GM23338 (cell line): Measurements from ENCODE around the gene ZNF507. TPM values are rescaled to one million over a fixed set of nuclear protein-coding genes. Genes with fewer than 3 reads are reported as not detected.

ENCODE experiments used
- ATAC-seq: fragments of 200-7000 bp; cut with Tn5 transposase; 3 replicates; pipeline ENCODE4 v1.9.1; 2020
- DNase-seq: peaks from one replicate; pipeline ENCODE4 v3.0.0-alpha.2; 2015; ENCODE audit warnings: low spot score
- H2AFZ ChIP-seq: fragments of 200-600 bp; sonication (generic); 2 replicates; pipeline ENCODE4 v1.8.0; 2016; ENCODE audit warnings: antibody characterized with exemption, mild to moderate bottlenecking, moderate library complexity
- H3F3A ChIP-seq: fragments of 200-600 bp; sonication (generic); replicated peaks from 2 replicates; pipeline ENCODE4 v1.8.0; 2017; ENCODE audit warnings: antibody characterized with exemption, mixed run types, low read depth
- H3K27ac ChIP-seq: fragments of 200-600 bp; sonication (generic); 2 replicates; pipeline ENCODE4 v1.6.1; 2016; ENCODE audit warnings: low read depth
- H3K27me3 ChIP-seq: fragments of 200-600 bp; sonication (generic); 2 replicates; pipeline ENCODE4 v1.8.0; 2016; ENCODE audit warnings: mild to moderate bottlenecking, mixed run types, moderate library complexity; ENCODE audit not compliant: insufficient read depth
- H3K36me3 ChIP-seq: fragments of 200-600 bp; sonication (generic); 2 replicates; pipeline ENCODE4 v1.8.0; 2016; ENCODE audit warnings: mild to moderate bottlenecking; ENCODE audit not compliant: insufficient read depth
- H3K4me1 ChIP-seq: fragments of 200-600 bp; sonication (generic); 2 replicates; pipeline ENCODE4 v1.8.0; 2016; ENCODE audit warnings: mild to moderate bottlenecking, moderate library complexity; ENCODE audit not compliant: insufficient read depth
- H3K4me2 ChIP-seq: fragments of 200-600 bp; sonication (generic); 2 replicates; pipeline ENCODE4 v1.7.1; 2017; ENCODE audit warnings: mixed run types
- H3K4me3 ChIP-seq: fragments of 200-600 bp; sonication (generic); 2 replicates; pipeline ENCODE4 v1.6.1; 2016; ENCODE audit warnings: mixed run types
- H3K79me2 ChIP-seq: fragments of 200-600 bp; sonication (generic); replicated peaks from 2 replicates; pipeline ENCODE4 v1.8.0; 2017; ENCODE audit warnings: mild to moderate bottlenecking; ENCODE audit not compliant: insufficient read depth
- H3K9me2 ChIP-seq: fragments of 200-600 bp; sonication (generic); 2 replicates; pipeline ENCODE4 v1.8.0; 2017; ENCODE audit not compliant: insufficient read depth
- H4K20me1 ChIP-seq: fragments of 200-600 bp; sonication (generic); replicated peaks from 2 replicates; pipeline ENCODE4 v1.8.0; 2017; ENCODE audit warnings: mild to moderate bottlenecking; ENCODE audit not compliant: insufficient read depth
- H3K27ac Mint-ChIP-seq: 2 replicates; pipeline ENCODE4 v1.8.0; 2020; ENCODE audit warnings: inconsistent platforms, mild to moderate bottlenecking, moderate library complexity, mixed read lengths
- H3K27me3 Mint-ChIP-seq: 3 replicates; pipeline ENCODE4 v1.8.0; 2022; ENCODE audit warnings: low read depth, mild to moderate bottlenecking, moderate library complexity, mixed read lengths, inconsistent platforms; ENCODE audit not compliant: insufficient read depth, poor library complexity
- H3K36me3 Mint-ChIP-seq: 3 replicates; pipeline ENCODE4 v1.8.0; 2021; ENCODE audit warnings: low read depth, mild to moderate bottlenecking, inconsistent platforms, moderate library complexity, mixed read lengths
- H3K4me1 Mint-ChIP-seq: 3 replicates; pipeline ENCODE4 v1.8.0; 2020; ENCODE audit warnings: mild to moderate bottlenecking, inconsistent platforms, mixed read lengths
- H3K4me3 Mint-ChIP-seq: 3 replicates; pipeline ENCODE4 v1.8.0; 2021; ENCODE audit warnings: moderate library complexity, mild to moderate bottlenecking, inconsistent platforms, mixed read lengths
- H3K9me3 Mint-ChIP-seq: 3 replicates; pipeline ENCODE4 v1.8.0; 2020; ENCODE audit warnings: moderate library complexity, mild to moderate bottlenecking, inconsistent platforms, mixed read lengths
- CREB1 ChIP-seq: fragments of 250-450 bp; sonication (Bioruptor Pico); IDR thresholded peaks from 2 replicates; pipeline ENCODE4 v1.5.0; 2020; ENCODE audit warnings: low read depth, mild to moderate bottlenecking, moderate library complexity
- EZH2 ChIP-seq: fragments of 200-600 bp; sonication (generic); IDR thresholded peaks from one replicate; pipeline ENCODE4 v1.8.0; 2017; ENCODE audit warnings: antibody characterized with exemption, mild to moderate bottlenecking, low read depth; ENCODE audit not compliant: unreplicated experiment
- EZH2phosphoT487 ChIP-seq: fragments of 200-600 bp; sonication (generic); IDR thresholded peaks from one replicate; pipeline ENCODE4 v1.8.1; 2018; ENCODE audit warnings: antibody characterized with exemption; ENCODE audit not compliant: unreplicated experiment
- JUNB ChIP-seq: IDR thresholded peaks from one replicate; pipeline ENCODE4 v1.6.1; 2016; ENCODE audit warnings: antibody characterized with exemption; ENCODE audit not compliant: unreplicated experiment
- POLR2AphosphoS5 ChIP-seq: IDR thresholded peaks from 2 replicates; pipeline ENCODE4 v1.6.1; 2016; ENCODE audit warnings: antibody characterized with exemption, low read depth
- STAT1 ChIP-seq: IDR thresholded peaks from one replicate; pipeline ENCODE4 v1.6.1; 2016; ENCODE audit warnings: antibody characterized with exemption; ENCODE audit not compliant: unreplicated experiment
- ZNF331 ChIP-seq: fragments of 250-450 bp; sonication (Bioruptor Pico); IDR thresholded peaks from 2 replicates; pipeline ENCODE4 v1.5.0; 2020; ENCODE audit warnings: low read depth, mild to moderate bottlenecking, moderate library complexity
- ZNF462 ChIP-seq: fragments of 250-450 bp; sonication (Bioruptor Pico); IDR thresholded peaks from 2 replicates; pipeline ENCODE4 v1.5.0; 2020; ENCODE audit warnings: mild to moderate bottlenecking, moderate library complexity
- polyA plus RNA-seq: library from polyadenylated mRNA; unstranded; fragments of >200 nt; fragmentation: Nextera tagmentation; extraction: Ambion mirVana; gene quantifications from 2 replicates; pipeline ENCODE4 v1.2.1, GENCODE V29; 2016
- total RNA-seq: library from RNA; depleted of rRNA; stranded (reverse); fragments of >200 nt; shearing (Covaris generic); gene quantifications from 2 replicates; pipeline ENCODE4 v1.2.3, GENCODE V29; 2014

ZNF507 gene
- total and polyA plus RNA-seq, 2 experiments from 2014 or later: 10.4 to 23.4 TPM

- no peak for TF ChIP-seq ZNF331 (CRISPR knock-in tag)
- no peak for TF ChIP-seq STAT1
- no peak for TF ChIP-seq EZH2phosphoT487
- TF ChIP-seq ZNF462 (CRISPR knock-in tag): no peak
- TF ChIP-seq EZH2: no peak
Observed at GRCh38 chr19:32359581-32359980, 14.2 kb downstream of the ZNF507 start (continued).

GRCh38 chr19:32361574-32362317, 16.3 kb downstream of the ZNF507 start:
- DNase-seq: no peak
- H3K4me1 ChIP-seq: no peaks in the 10 kb centered on the region
- H3F3A ChIP-seq: 0 out of 2 replicates have a peak, but pooled peaks cover 3% of the 10 kb centered on the region
- no peak overlapping the region for H2AFZ ChIP-seq
- H3K27me3 ChIP-seq: no peaks in the 10 kb centered on the region
- H3K4me3 Mint-ChIP-seq: no peak overlapping the region
- H3K4me3 ChIP-seq: no peak overlapping the region
- H3K27ac ChIP-seq: no peak overlapping the region
- peaks cover 45% of the 10 kb centered on the region for H4K20me1 ChIP-seq
- no peak for ATAC-seq
- peaks cover 66% of the 10 kb centered on the region for H3K36me3 Mint-ChIP-seq
- H3K4me2 ChIP-seq: no peak overlapping the region
- no peaks in the 10 kb centered on the region for H3K9me2 ChIP-seq
- peaks cover 33% of the 10 kb centered on the region for H3K36me3 ChIP-seq
- H3K27me3 Mint-ChIP-seq: no peaks in the 10 kb centered on the region
- no peaks in the 10 kb centered on the region for H3K4me1 Mint-ChIP-seq
- H3K27ac Mint-ChIP-seq: no peak overlapping the region
- no peaks in the 10 kb centered on the region for H3K9me3 Mint-ChIP-seq
- peaks cover 62% of the 10 kb centered on the region for H3K79me2 ChIP-seq
- TF ChIP-seq POLR2AphosphoS5 (no peak), JUNB (no peak), STAT1 (no peak), ZNF331 (CRISPR knock-in tag) (no peak), CREB1 (no peak), EZH2phosphoT487 (no peak), ZNF462 (CRISPR knock-in tag) (no peak)
